GM18858 (cell line): Measurements from ENCODE around the gene PHACTR1.
"Not testable (repeated sequence)": the region's sequence is repeated elsewhere in the genome, so short reads cannot be mapped to it uniquely, and the experiment has no call there.

ENCODE experiments used
- ATAC-seq: cut with Tn5 transposase; IDR thresholded peaks from one replicate; pipeline ENCODE4 v1.9.1; 2021; ENCODE audit not compliant: unreplicated experiment

PHACTR1 gene

DNA sequence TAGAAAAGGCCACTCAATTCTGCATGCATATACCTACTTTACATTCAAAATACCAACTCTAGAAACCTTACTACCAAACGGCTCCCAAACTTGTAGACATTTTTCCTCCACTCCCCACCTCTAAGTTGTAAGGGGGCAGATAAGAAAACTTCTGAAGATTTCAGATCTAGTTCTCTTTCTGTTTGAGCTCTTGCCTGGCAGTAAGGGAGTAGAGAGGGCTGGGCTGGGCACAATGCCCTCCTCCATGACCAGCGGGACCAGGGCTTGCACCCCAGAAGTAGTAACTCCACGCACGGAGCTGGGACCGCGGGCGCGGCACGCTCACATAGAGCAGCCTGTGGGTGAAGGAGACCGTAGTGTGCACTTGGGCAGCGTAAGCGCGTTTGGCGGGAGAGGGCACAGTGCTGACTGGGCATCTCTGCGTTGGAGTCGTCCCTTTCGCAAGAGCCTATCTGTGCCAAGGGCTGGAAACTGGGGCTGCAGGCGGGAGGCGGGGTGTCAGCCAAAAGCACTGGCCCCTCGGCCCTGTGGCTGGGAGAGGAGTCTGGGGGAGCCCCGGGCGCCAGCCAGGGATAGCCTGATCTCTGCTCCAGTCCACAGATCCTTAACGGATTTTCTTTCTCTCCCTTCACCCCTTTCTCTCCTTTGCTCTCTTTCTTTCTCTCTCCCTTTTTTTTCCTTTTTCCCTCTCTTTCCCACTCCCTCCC lies 32.4 kb downstream of the PHACTR1 start:
- no peak for ATAC-seq

DNA sequence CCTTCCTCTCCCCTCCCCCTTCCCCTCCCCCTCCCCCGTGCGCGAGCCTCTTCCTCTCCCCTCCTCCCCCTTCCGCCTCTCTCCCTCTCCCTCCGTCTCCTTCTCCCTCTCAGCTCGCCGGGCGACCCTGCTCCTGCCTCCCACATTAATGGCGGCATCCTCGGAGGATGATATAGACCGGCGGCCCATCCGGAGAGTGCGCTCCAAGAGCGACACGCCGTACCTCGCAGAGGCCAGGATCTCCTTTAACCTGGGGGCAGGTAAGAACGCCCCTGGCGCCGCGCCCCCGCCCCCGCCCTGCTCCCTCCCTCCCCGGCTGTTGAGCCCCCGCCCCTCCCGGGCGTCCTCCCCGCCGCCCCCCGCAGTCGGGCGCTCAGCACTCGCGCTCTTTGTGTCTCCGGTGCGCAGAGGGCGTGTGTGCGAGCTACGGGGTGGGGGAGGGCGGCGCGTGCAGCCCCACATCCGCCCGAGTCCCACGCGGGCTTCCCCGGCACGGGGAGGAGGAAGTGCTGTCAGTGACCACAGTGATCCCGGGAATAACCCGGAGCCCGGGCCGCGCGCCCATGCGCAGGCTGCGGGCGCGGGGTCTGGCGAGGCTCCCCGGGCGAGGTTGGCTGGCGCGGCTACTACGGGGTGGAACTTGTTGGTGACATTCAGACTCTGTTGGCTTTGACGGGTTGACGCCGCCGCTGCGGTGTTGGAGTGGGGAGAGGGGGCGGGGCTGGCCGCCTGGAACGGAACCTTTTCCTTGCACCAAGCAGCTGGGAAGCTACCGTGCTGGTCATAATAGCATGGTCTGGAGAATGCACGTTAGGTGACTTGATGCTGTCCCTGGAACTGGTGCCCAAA lies 33.2 kb downstream of the PHACTR1 start:
- no peak for ATAC-seq

DNA sequence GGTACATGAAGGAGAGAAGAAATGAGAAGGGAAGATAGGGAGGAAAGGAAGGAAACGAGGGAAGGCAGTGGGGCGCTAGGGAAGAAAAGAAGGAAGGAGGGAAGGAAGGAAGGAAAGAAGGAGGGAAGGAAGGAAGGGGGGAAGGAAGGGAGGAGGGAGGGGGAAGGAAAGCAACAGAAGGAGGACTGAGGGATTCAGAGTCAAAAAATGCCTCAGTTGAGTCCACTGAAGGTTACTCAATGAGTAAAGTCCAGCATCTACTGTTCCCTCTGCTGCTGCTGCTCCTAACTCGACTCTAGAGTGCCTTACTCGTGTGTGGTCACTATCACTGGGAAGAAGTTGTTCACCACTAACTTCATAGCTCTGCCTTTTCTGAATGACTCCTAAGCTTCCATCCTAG lies 33.8 kb downstream of the PHACTR1 start:
- ATAC-seq: no peak

DNA sequence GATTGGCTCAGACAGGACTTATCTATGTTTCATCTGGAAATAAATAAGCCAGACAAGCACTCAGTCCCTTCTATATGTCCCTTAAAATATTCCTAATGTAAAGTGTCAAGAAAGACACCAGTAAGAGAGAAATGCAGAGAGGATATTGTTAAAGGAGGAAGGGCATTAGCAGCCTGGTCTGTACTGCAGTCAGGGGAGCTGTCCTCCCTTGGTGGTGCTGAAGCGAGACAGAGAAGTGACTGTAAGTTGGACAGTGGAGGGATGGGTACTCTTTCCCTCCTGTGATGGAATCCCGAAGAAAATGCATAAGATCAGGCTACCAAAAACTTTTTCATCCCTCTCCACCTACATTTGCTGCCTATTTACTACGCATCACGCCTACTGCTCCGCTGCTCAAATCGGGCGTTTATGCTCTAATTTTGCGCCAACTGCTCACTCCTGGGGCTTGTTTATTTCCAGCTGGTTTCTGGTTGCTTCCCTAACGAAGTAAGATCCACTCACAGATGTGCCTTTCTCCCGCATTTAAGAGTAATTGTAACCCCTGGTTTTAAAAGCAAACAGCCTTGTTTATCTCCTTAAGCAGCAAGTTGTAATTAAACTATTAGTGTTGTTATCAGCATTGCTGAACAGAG lies 35.2 kb downstream of the PHACTR1 start:
- ATAC-seq: no peak

DNA sequence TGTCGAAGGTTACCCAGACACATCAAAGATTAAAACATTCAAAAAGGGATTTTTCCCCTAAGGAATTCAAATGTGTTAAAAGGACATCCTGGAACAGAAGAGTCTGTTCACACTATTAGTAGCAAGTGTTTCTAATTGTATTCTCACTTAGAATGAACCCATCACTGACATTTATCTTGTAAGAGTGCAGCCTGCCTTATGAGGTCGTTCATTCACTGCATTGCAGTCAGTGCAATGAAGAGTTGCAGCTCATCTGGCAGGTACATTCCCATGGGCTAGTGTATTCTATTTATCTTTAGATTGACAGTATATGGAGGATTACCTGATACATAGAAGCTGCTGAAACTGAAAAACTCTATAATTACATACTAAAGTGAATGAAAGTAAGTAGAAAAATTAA lies 36.5 kb downstream of the PHACTR1 start:
- no peak for ATAC-seq

DNA sequence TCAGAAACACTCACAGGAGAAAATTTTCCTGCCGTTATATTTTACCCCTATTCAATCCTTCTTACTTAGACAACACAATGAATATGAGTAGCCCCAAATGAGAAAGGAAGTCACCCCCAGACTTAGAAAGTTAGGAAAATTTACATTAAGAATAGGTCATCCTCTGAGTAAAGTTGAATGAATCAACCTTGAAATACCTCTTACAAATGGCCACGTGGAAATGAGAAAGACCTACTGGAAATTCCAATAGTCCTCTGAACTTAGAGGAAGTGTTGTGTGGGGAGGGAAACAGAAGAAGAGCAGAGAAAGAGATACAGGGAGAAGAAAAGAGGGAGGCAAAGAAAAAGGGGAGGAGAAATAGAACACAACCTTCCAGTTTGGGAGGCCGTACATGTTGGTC lies 43.7 kb downstream of the PHACTR1 start:
- ATAC-seq: no peak

DNA sequence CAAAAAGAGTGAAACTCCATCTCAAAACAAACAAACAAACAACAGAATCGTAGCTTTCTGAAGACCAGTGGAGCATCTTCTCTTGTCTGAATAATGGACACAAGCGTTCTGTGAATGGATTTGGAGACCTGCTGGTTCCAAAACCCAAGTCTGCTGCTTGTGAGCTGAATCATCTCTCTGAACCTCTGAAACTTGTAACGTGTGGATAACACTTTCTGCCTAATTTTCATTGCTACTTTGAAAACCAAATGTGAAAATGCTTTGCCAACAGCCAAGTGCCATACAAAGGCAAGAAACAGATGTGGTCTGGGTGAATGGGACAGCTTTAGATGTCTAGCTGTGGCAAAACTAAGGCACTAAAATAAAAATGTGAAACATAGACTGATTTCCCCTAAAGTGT lies 44.3 kb downstream of the PHACTR1 start:
- ATAC-seq: no peak

DNA sequence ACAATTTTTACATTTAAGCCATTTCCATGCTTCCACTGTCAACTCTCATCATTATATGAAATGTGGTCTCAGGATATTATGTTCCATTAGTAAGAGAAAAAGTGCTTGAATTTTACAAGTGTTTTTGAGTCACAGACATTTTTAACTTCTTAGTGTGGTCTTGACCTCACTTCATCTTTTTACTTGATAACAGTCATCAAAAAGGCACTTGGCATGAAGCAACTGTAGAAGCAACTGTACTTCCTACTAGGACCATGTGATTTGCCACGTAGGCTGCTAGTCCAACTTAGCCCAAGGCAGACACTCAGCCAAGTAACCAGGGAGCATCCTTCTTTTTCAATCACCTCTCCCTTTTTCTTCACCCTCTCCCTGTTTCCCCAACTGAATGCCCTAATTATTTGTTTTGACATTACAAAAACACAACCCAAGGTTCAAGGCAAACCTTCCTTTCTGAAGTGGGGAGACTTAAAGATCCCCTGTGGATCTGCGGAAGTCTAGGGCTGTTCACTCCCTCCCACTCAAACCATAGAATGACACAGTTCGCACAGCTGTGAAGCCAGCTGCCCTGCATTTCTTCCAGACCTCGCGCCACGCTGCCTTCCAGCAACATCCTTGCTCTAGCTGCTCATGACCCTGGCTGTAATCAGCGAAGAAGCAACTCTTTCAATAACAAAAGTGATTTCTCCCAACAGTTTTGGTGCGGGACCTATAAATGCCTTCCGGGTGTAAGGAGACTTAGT lies 45.0 kb downstream of the PHACTR1 start:
- ATAC-seq: no peak

DNA sequence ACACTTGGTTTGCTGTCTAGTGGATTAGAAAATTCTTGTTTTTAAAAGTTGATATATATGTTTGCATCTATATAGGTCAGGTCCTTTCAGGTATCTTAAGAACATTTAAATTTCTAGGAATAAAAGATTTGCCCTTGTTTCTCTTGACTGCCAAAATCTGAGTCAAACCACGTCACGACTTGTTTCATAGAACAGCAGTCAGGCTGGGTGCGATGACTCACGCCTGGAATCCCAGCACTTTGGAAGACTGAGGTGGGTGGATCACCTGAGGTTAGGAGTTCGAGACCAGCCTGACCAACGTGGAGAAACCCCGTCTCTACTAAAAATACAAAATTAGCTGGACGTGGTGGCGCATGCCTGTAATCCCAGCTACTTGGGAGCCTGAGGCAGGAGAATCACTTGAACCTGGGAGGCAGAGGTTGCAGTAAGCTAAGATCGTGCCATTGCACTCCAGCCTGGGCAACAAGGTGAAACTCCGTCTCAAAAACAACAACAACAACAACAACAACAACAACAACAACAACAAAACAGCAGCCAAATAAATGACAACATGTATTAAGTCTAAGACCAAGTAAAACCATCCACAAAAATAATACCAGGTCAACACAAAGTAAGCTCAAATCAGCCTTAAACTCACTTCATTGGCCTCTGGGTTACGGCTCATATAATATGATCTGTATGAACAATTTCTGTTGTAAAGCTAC lies 46.3 kb downstream of the PHACTR1 start:
- ATAC-seq: not testable (repeated sequence)

DNA sequence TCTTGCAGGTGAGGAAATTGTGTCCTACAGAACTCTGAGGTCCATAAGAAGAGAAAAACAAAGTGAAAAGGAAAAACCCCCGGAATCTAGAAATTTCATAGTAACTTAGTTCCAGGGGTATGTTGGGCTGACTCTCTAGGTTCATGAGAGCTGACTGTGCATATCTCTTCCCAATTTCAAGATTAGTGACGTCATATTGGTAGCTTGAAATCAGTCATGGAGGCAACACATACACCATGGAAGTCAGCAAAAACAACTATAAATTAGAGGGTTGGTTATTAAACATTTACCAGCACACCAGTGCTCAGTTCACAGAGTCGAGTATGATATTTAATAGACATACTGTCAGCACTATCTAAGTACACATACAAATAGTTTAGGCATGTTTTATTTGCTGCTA lies 49.8 kb downstream of the PHACTR1 start:
- no peak for ATAC-seq

DNA sequence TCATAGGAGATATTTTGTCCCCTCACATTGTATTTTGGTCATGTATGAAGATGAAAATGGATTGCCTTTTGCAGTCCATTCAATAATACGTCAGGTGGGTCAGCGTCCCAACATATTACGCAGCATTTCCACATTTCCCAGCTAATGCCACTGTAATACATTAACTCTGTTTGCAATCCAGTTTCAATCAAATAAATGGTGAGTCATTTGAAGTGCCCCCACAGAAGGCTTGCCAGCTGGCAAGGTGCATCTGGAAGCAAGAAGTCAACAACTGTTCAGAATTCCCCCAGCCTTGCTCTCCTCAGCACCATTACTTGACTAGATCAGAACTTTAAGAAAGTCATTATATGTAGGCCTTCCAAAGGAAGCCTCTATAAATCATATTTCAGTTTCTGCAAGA lies 50.4 kb downstream of the PHACTR1 start:
- ATAC-seq: no peak

DNA sequence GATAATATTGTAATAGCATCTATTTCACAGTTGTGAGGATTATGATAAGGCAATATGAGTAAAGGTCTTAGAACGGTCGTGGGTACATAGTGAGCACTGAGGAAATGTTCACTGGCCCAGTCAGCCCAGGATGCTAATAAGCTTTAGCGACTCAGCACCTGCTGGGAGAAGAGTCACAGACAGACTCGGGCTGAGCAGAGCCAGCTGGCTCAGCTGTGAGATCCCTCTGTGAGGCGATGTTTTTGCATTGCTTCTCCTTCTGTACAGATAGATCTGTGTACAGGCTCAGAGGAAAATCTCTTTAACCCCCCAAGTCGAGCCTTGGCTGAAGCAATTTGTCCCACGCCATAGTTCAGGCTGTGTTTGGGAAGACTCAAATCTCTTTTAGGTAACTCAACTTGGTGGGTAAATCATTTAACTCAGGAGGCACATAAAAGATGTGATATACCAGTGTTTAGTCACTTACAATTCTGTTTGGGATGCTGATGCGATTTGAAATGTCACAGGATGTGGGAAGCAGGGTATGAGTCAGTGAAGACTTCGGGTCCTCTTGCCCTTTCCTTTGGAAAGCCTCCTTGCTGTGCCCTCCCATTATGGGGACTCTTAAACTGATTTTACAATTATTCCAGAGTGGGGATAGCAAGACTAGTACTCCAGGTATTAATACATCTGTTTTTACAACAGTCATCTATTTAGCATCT lies 53.1 kb downstream of the PHACTR1 start:
- no peak for ATAC-seq

DNA sequence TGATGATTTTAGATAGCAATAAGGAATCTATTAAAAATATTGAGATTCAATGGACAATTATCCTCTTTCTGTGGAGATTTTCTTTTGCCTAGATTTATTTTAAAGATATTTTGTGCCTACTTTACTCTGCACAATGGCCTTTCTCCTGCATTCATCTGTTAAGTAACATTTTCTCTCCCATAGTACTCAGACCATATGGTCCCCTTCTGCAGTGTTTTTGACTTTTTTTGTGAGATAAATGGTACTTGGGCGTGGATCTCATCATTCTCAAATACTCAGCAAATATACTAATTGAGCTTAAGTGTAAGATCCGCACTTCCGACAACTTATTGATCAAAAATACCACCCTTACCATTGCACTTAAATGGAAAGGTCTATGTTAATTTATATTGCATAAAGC lies 55.8 kb downstream of the PHACTR1 start:
- no peak for ATAC-seq

DNA sequence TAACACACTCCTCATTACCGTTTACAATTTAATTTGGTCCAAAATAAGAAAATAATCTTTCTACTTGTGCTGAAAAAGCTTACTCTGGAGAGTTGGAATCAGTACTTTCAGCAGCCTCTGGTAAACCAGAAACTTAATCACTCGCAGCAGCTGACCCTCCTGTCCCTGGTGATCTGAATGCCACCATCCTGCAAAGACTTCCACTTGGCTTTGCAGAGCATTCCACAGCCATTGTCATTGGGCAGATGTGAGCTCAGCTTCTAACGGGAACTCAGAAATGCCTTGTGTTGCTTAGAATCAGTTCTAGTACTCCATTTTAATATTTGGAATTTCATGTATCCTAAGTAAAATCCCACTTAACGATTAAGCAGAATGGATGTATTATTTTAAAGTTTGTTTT lies 59.7 kb downstream of the PHACTR1 start:
- no peak for ATAC-seq

DNA sequence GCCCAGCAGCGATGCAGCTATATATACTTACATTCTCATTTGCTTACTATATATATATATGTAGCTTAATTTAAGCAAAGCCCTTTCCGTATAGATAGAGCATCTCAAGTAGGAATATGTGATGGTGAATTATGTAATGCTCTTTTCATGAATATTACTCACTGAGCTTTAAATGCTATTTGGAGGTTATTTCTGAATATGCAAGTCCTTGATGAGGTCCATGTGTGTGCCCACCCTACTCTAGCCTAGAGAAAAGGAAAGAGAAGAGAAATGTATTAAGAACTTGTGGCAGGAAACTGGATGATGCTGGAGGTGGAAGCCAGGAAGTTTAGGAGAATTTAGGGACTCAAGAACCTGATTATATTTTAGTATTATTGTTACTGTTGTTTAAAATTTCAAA lies 63.2 kb downstream of the PHACTR1 start:
- no peak for ATAC-seq

DNA sequence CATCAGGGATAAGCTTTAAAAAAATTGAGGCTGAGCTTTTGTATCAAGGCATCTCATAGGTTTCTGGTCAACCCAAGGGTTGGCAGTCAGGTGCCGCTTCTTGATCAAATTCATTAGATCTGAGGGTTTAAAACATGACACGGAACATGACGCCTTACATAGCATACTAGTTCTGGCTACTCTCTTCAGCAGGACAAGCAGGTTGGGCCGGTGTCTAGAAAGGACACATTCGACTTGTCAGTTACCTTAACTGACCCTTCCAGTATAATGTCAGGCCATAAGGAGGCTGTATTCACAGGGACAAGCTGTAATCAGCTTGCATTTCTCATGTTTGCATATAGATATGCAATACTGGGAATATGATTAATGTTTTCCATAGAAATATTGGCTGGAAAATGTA lies 65.6 kb downstream of the PHACTR1 start:
- ATAC-seq: no peak

DNA sequence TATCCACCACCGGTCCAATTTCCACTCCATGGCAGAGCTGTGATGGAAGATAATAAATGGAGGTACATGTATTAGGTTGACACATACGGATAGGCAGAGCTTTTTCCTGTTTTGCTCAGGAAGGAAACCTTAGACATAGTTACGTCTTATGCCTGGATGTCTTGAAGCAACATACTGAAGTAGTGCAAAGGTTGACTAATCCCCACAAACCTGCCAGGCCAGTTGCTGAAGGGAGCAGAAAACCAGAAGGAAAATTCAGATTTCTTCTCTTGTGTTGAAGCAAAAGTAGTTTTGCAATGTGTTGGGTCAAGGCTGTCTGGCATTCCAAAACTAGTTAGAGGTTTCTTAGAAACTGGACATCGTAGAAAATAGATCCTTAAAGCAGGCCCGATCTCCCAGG lies 68.7 kb downstream of the PHACTR1 start:
- no peak for ATAC-seq

DNA sequence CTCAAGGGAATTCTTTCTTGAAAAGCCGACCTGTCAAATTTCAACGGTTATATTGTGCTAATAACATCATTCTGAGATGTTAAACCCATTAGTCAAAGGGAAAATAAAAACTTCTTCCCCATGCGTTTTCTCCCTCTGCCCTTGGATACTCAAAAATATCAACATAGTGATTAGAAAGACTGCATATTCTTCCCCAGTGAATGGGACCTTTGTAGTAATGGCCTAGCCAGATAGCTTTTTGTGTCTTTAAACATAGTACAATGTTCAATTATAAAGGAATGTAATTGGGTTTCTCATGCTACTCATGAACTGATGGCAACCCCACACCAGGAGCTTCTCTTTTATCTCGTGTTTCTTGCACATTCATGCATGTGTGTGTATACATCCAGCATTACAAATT lies 69.4 kb downstream of the PHACTR1 start:
- ATAC-seq: no peak

DNA sequence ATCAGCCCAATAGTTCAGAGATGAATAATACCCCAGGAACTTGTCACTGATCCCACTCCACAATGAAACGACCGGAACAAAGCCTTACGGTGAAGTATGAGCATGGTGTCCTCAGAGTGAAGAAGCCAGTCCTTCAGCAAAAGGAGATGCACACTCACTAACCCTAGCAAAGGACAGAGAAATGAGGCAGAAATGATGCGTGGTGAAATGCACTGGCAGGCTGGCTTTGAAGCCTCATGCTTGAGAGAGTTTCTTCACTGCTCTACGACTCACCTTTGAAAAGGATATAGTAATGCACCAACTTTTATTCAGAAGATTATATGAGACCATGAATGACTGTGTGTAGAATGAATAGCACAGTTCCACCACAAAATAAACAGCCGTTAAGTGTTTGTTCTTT lies 74.8 kb downstream of the PHACTR1 start:
- no peak for ATAC-seq

DNA sequence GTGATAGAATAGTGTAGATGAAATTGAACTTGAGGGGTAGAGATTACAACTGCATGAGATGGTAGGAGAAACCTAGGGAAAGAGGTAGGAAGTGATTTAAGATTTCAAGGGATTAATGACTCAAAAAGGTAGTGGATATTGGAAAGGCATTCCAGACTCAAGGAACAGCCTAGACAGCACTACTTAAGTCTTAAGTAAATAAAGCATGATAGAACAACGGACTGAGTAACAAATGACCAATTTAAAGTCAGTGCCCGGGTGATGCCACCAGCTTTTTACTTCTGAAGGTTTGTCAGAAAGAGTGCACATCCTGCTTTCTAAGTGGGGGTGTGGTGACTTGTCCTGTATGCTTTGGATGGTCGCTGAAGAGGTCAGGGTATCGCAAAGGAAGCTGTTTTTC lies 81.8 kb downstream of the PHACTR1 start:
- no peak for ATAC-seq
